HCT116 (cell line): Measurements from ENCODE around the gene BIK. TPM values are rescaled to one million over a fixed set of nuclear protein-coding genes. Genes with fewer than 3 reads are reported as not detected.
A peak's percentile ranks its signal among the peaks of the same experiment; 100 is the strongest.

ENCODE experiments used
- ATAC-seq: fragments of 200-7000 bp; cut with Tn5 transposase; 2 replicates; pipeline ENCODE4 v1.9.1; 2020; ENCODE audit warnings: mild to moderate bottlenecking, moderate library complexity
- BruUV-seq: library from RNA; stranded (reverse); fragments of 400-500 nt; replicated peaks from 2 replicates; lab custom pipeline; 2021; lab: Mats Ljungman, UMichigan
- CTCF ChIA-PET: fragments of 300-600 bp; sonication (Branson Sonifier 250); formaldehyde crosslinking; loops from one replicate; lab custom pipeline; 2021; ENCODE audit warnings: antibody characterized with exemption; lab: Charles Lee
- POLR2A ChIA-PET: fragments of 300-600, 350-600 bp; sonication (Branson Sonifier 250); formaldehyde crosslinking; loops from one replicate; lab custom pipeline; 2021; ENCODE audit warnings: antibody characterized with exemption; lab: Charles Lee
- RAD21 ChIA-PET, 2 experiments: fragments of 300-600 bp; sonication (Branson Sonifier 250); formaldehyde crosslinking; loops; one replicate each; lab custom pipeline; 2023; ENCODE audit warnings: low total read pairs in 2 of 2; ENCODE audit not compliant: uncharacterized antibody in 2 of 2, unreplicated experiment in 2 of 2, low non-redundant PET in 1 of 2; lab: Charles Lee
- DNase-seq: peaks from one replicate; pipeline ENCODE4 v3.0.0-alpha.2; 2010; ENCODE audit warnings: low read depth, low spot score
- H2AFZ ChIP-seq: fragments of 200-600 bp; shearing (Covaris generic), sonication (generic); 2 replicates; pipeline ENCODE4 v1.6.1; 2017; ENCODE audit warnings: low read depth, mixed run types, mixed read lengths, antibody characterized with exemption, low read length; ENCODE audit not compliant: poor library complexity, severe bottlenecking
- H3K27ac ChIP-seq: 2 replicates; pipeline ENCODE4 v1.5.1; 2012; ENCODE audit warnings: low read depth, low read length
- H3K27me3 ChIP-seq: fragments of 200-600 bp; sonication (generic); 2 replicates; pipeline ENCODE4 v1.6.1; 2016; ENCODE audit warnings: mixed run types, low read length, mixed read lengths; ENCODE audit not compliant: insufficient read depth
- H3K36me3 ChIP-seq, 2 experiments: fragments of 200-500 bp in 1 of 2; fragments of 200-600 bp in 1 of 2; sonication (Bioruptor generic) in 1 of 2; sonication (generic) in 1 of 2; 2 replicates each; pipeline versions ENCODE4 v1.5.1 to v1.6.1; 2014 to 2016; ENCODE audit warnings: low read length in 2 of 2, inconsistent platforms in 1 of 2, mixed read lengths in 1 of 2, mixed run types in 1 of 2; ENCODE audit not compliant: insufficient read depth in 2 of 2, control insufficient read depth in 1 of 2
- H3K4me1 ChIP-seq, 2 experiments: fragments of 200-600 bp in 1 of 2; sonication (generic) in 1 of 2; 2 replicates each; pipeline versions ENCODE4 v1.5.1 to v1.6.1; 2012 to 2017; ENCODE audit warnings: low read length in 2 of 2, inconsistent platforms in 1 of 2, mild to moderate bottlenecking in 1 of 2, mixed read lengths in 1 of 2, mixed run types in 1 of 2, moderate library complexity in 1 of 2; ENCODE audit not compliant: insufficient read depth in 2 of 2, control insufficient read depth in 1 of 2
- H3K4me2 ChIP-seq: fragments of 200-600 bp; sonication (generic); 2 replicates; pipeline ENCODE4 v1.6.1; 2017; ENCODE audit warnings: mixed run types, low read length, mixed read lengths
- H3K4me3 ChIP-seq, 2 experiments: fragments of 200-600 bp in 1 of 2; sonication (generic) in 1 of 2; replicated peaks in 1 of 2; 2 replicates each; pipeline ENCODE4 v1.5.1; 2011 to 2016; ENCODE audit warnings: low read length in 2 of 2, control low read depth in 1 of 2, low read depth in 1 of 2, mild to moderate bottlenecking in 1 of 2, mixed read lengths in 1 of 2, mixed run types in 1 of 2
- H3K79me2 ChIP-seq: fragments of 200-600 bp; sonication (generic); 2 replicates; pipeline ENCODE4 v1.6.1; 2017; ENCODE audit warnings: mild to moderate bottlenecking, mixed run types, low read length, moderate library complexity, mixed read lengths; ENCODE audit not compliant: insufficient read depth
- H3K9ac ChIP-seq: fragments of 200-600 bp; sonication (generic); 2 replicates; pipeline ENCODE4 v1.6.1; 2016; ENCODE audit warnings: low read length, mixed read lengths
- H3K9me2 ChIP-seq: fragments of 200-600 bp; sonication (generic), shearing (Covaris generic); 2 replicates; pipeline ENCODE4 v1.6.1; 2017; ENCODE audit warnings: mixed run types, mild to moderate bottlenecking, moderate library complexity; ENCODE audit not compliant: insufficient read depth
- H3K9me3 ChIP-seq, 2 experiments: fragments of 200-500 bp in 1 of 2; fragments of 200-600 bp in 1 of 2; sonication (Bioruptor generic) in 1 of 2; sonication (generic) in 1 of 2; 2 replicates each; pipeline ENCODE4 v1.6.1; 2014 to 2017; ENCODE audit warnings: low read length in 2 of 2, mixed read lengths in 2 of 2, inconsistent platforms in 1 of 2, low read depth in 1 of 2, mild to moderate bottlenecking in 1 of 2, mixed run types in 1 of 2, moderate library complexity in 1 of 2; ENCODE audit not compliant: control insufficient read depth in 1 of 2, insufficient read depth in 1 of 2
- H4K20me1 ChIP-seq: fragments of 200-600 bp; sonication (generic), shearing (Covaris generic); 2 replicates; pipeline ENCODE4 v1.6.1; 2017; ENCODE audit warnings: mixed run types, mild to moderate bottlenecking, moderate library complexity; ENCODE audit not compliant: insufficient read depth
- ATF3 ChIP-seq: IDR thresholded peaks from 2 replicates; pipeline ENCODE4 v1.6.1; 2012
- CBX3 ChIP-seq: IDR thresholded peaks from 2 replicates; pipeline ENCODE4 v1.6.1; 2012; ENCODE audit warnings: low read depth
- CEBPB ChIP-seq: IDR thresholded peaks from 2 replicates; pipeline ENCODE4 v1.6.1; 2012; ENCODE audit warnings: low read depth
- CTCF ChIP-seq, 3 experiments: fragments of 200-600 bp in 1 of 3; sonication (generic) in 1 of 3; IDR thresholded peaks in 2 of 3; conservative IDR thresholded peaks in 1 of 3; 2 replicates each; pipeline ENCODE4 v1.5.1; 2012 to 2017; ENCODE audit warnings: low read depth in 2 of 3, low read length in 2 of 3, antibody characterized with exemption in 1 of 3, borderline replicate concordance in 1 of 3, control low read depth in 1 of 3, mild to moderate bottlenecking in 1 of 3, mixed read lengths in 1 of 3, mixed run types in 1 of 3, moderate library complexity in 1 of 3; ENCODE audit not compliant: insufficient read depth in 1 of 3
- EGR1 ChIP-seq: IDR thresholded peaks from 2 replicates; pipeline ENCODE4 v1.6.1; 2012; ENCODE audit warnings: low read depth
- ELF1 ChIP-seq: IDR thresholded peaks from 2 replicates; pipeline ENCODE4 v1.6.1; 2012; ENCODE audit warnings: low read depth, borderline replicate concordance
- EZH2 ChIP-seq: fragments of 200-600 bp; sonication (generic); IDR thresholded peaks from 2 replicates; pipeline ENCODE4 v1.6.1; 2017; ENCODE audit warnings: antibody characterized with exemption, mixed run types
- EZH2phosphoT487 ChIP-seq: fragments of 200-600 bp; IDR thresholded peaks from 2 replicates; pipeline ENCODE4 v1.6.1; 2018; ENCODE audit warnings: antibody characterized with exemption, borderline replicate concordance
- FOSL1 ChIP-seq: IDR thresholded peaks from 2 replicates; pipeline ENCODE4 v1.6.1; 2012; ENCODE audit warnings: low read depth
- JUND ChIP-seq: IDR thresholded peaks from 2 replicates; pipeline ENCODE4 v1.6.1; 2012
- POLR2A ChIP-seq: IDR thresholded peaks from 2 replicates; pipeline ENCODE4 v1.7.0; 2011; ENCODE audit warnings: borderline replicate concordance; ENCODE audit not compliant: insufficient read depth, insufficient read length; ENCODE audit errors: extremely low read depth
- POLR2AphosphoS5 ChIP-seq: IDR thresholded peaks from 2 replicates; pipeline ENCODE4 v1.6.1; 2011; ENCODE audit warnings: mild to moderate bottlenecking, low read depth, low read length, moderate library complexity
- RAD21 ChIP-seq: IDR thresholded peaks from 2 replicates; pipeline ENCODE4 v1.6.1; 2012; ENCODE audit warnings: low read depth, mild to moderate bottlenecking
- REST ChIP-seq: IDR thresholded peaks from 2 replicates; pipeline ENCODE4 v1.6.1; 2012; ENCODE audit warnings: low read depth
- SIN3A ChIP-seq: IDR thresholded peaks from 2 replicates; pipeline ENCODE4 v1.6.1; 2012; ENCODE audit warnings: low read depth
- SRF ChIP-seq: IDR thresholded peaks from 2 replicates; pipeline ENCODE4 v1.6.1; 2012; ENCODE audit warnings: low read depth
- TCF7L2 ChIP-seq: IDR thresholded peaks from 2 replicates; pipeline ENCODE4 v1.7.0; 2011; ENCODE audit warnings: borderline replicate concordance, inconsistent platforms; ENCODE audit not compliant: insufficient read depth, insufficient read length; ENCODE audit errors: extremely low read depth
- YY1 ChIP-seq: IDR thresholded peaks from 2 replicates; pipeline ENCODE4 v1.6.1; 2011; ENCODE audit warnings: low read length, low read depth, moderate library complexity, mild to moderate bottlenecking; ENCODE audit not compliant: insufficient replicate concordance; ENCODE audit errors: extremely low read depth
- ZFX ChIP-seq: fragments of 450-650 bp; IDR thresholded peaks from 2 replicates; pipeline ENCODE4 v1.6.1; 2017
- ZNF274 ChIP-seq: fragments of 200-500 bp; sonication (Bioruptor generic); IDR thresholded peaks from 2 replicates; pipeline ENCODE4 v1.6.1; 2014; ENCODE audit warnings: mild to moderate bottlenecking, low read depth, low read length, inconsistent platforms
- intact Hi-C: fragments of 100-400 bp; cut with micrococcal nuclease; formaldehyde crosslinking; loops from 2 replicates; pipeline ENCODE4 v1.10.0; 2022
- total RNA-seq: library from RNA; stranded (reverse); gene quantifications from one replicate; pipeline ENCODE4 v1.2.1, GENCODE V29; 2021; ENCODE audit not compliant: unreplicated experiment

Gene BIK
- total RNA-seq, 1 experiment from 2014 or later, result 31.0 TPM

GRCh38 chr22:43151251-43152002 lies 40.9 kb downstream of the BIK start, which contains the start of gene TSPO:
Gene TSPO (plus strand): TSS chr22:43151559. CDS start chr22:43159239, 7,680 bp downstream.
- Histone ChIP-seq H4K20me1 (no peaks in the 10 kb centered on the region), H3K4me1 (peaks cover 9 to 39% of the 10 kb centered on the region in 2 experiments), H3K4me2 (peak within 1 kb of the TSS; percentile 99), H3K27me3 (no peaks in the 10 kb centered on the region), H3K36me3 (no peaks in the 10 kb centered on the region; a peak in 1 of 4 replicates), H3K9me2 (no peaks in the 10 kb centered on the region), H3K27ac (peak within 1 kb of the TSS; percentile 92), H3K9ac (peak within 1 kb of the TSS; percentile 78), H3K4me3 (peak within 1 kb of the TSS; percentile 80 to 82), H2AFZ (no peak within 1 kb of the TSS), H3K9me3 (no peaks in the 10 kb centered on the region), H3K79me2 (peaks cover 42% of the 10 kb centered on the region)
- TSS peak; percentile 50 for BruUV-seq
- ChIA-PET CTCF (interaction anchor here (0.7 kb wide), 1 partner anchor 15 kb away, joined by 3 read pairs; no protein-coding TSS in a partner anchor), RAD21 (interaction anchor here in 1 of 2 experiments (0.8 kb wide), 1 partner anchor 45 kb away, joined by 3 read pairs; no protein-coding TSS in a partner anchor), POLR2A (interaction anchor here (1.0 to 1.9 kb wide), 4 partner anchors 24 to 536 kb away, joined by 4 to 8 read pairs (median 4); partner anchors contain the start of gene POLDIP3)
- intact Hi-C loops, result no loop called here
- ATAC-seq (peak; percentile 78), DNase-seq (no peak)
- TF ChIP-seq EGR1 (no peak), ZNF274 (no peak), POLR2AphosphoS5 (peak; percentile 87), EZH2 (no peak), JUND (no peak), CBX3 (no peak), ZFX (no peak; the same call in none of the 2 replicates), EZH2phosphoT487 (no peak), ATF3 (no peak), ELF1 (no peak), RAD21 (no peak), CTCF (IDR thresholded peaks at IDR 0.05 in 2 of 3, conservative IDR thresholded peaks at IDR 0.05 in 1 of 3; ENCODE audit: borderline replicate concordance in 1 of 3, insufficient read depth in 1 of 3, low read depth in 2 of 3, low read length in 2 of 3) (no peak), FOSL1 (no peak), YY1 (no peak), SRF (no peak), REST (no peak), TCF7L2 (no peak), CEBPB (no peak), POLR2A (peak; percentile 58), SIN3A (no peak; the same call in 1 of the 2 replicates)
